GM19372 (cell line): ENCODE results near the gene NRIP1.

Experiments
- ATAC-seq: cut with Tn5 transposase; IDR thresholded peaks from one replicate; pipeline ENCODE4 v1.9.1; 2021; ENCODE audit warnings: mild to moderate bottlenecking, low read depth, moderate library complexity; ENCODE audit not compliant: unreplicated experiment

Gene NRIP1

DNA sequence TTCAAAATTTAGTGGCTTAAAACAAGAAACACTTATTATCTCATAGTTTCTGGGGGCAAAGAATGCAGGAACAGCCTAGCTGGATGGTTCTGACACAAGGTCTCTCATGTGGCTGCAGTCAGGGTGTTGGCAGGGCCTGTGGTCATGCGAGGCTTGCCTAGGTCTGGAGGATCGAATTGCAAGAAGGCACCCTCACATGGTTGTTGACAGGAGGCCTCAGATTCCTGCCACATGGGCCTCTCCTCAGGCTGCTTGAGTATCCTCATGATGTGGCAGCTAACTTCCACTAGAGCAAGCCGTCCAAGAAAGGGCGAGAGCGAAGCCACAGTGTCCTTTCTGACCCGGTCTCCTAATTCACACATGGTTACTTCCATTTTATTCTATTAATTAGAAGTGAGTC, 6.2 kb upstream of the NRIP1 start:
- ATAC-seq: no peak

GRCh38 chr21:15066123-15066575, 1.3 kb upstream of the NRIP1 start:
- no peak for ATAC-seq

- peak; percentile 23 for ATAC-seq
These were observed 757 bp upstream of the NRIP1 start for GRCh38 chr21:15065392-15066122.

DNA sequence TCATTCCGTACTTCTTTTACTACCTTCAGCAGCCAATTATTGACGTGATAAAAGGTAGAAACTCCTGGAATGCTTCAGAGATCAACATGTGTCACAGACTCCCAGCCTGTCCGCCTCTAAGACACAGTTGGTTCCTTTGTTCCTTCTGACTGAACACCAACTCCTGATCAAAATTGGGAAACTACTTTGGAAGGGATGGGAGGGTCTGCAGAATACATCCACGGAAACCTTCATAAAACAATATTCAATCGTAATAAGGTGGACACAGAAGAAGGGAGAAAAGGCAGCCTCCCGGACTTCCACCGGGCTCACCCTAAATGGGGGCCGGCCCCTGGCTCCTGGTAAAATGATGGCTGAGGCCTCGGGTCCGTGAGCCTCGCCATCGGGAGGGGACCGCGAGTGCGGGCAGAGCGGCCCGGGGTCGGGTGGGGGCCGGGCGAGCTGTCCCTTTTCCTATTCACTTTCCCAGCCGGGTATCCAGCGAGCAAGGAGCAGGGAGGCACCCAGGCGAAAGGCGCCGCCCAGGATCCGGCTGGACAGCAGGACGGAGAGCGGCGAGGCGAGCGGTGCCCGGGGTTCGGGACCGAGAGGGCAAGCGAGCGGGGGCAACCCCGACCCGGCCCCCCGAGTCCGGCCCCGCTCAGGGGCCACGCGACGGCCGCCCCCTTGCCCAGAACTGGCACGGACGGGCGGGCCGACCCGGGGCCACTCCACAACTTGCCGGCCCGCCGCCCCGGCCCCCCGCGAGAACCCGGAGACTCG, 805 bp downstream of the NRIP1 start:
- peak; percentile 4 for ATAC-seq

GRCh38 chr21:15063081-15063813, 1.6 kb downstream of the NRIP1 start:
- ATAC-seq: no peak

DNA sequence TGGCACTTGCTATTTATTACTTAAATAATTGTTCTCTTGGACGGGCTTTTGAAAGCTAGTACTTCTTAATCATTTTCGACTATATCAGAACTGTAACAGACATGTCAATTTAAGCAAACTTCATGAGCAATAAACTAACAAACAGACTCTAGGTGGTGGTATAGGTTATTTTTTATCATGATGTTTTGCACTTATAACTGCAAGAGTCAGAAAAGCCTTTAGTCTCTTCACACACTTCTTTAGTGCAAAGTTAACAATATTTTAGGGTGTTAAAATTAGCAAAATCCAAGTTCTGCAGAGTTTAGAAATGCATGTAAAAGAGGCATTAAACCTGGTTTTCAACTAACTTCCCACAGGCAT, 2.2 kb downstream of the NRIP1 start:
- no peak for ATAC-seq

GRCh38 chr21:15061747-15062605, 2.8 kb downstream of the NRIP1 start:
- no peak for ATAC-seq

DNA sequence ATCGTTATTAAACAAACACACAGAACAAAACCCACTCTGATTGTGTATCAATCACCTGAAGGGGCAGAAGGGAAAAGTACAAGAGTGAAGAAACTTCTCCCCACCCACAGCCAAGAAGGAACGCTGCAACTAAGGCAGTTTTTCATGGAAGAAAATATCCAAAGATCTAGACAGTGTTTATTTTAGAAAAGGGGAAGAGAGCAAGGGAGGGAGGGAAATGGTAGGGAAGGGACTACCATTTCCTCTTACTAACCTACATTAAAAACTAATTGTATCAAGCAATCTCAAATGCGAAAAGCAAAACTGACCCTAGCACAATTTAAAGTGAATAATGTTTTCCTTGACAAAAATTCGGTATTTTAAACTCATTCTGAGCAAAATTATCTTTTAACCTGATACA, 3.5 kb downstream of the NRIP1 start:
- ATAC-seq: no peak

DNA sequence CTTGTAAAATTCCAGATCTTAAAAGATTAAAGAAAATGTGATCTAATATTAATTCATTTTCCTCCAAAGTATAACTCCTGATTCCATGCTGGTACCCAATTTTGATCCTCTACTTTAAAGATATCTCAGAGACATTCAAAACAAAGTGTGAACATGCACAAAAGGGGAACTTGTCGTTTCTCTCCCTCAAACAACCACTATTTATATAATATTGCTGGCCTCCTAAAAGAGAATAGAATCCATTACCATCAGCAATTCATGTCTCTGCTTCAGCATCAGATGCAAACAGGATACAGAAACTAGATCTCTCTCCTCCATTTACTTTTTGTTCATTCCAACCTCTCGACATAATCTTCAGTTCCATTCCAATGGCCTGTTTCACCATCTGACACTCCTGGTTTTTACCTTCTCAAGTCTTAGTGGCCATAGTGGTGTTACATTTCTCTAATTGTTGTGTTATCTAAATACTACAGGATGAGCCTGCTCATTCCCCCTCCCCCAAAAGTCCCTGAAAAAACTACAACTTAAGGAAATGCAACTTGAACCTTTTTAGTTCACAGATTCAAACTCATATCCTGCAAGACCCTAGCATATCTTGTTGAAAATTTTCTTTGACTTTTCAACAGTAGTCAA, 4.1 kb downstream of the NRIP1 start:
- no peak for ATAC-seq

DNA sequence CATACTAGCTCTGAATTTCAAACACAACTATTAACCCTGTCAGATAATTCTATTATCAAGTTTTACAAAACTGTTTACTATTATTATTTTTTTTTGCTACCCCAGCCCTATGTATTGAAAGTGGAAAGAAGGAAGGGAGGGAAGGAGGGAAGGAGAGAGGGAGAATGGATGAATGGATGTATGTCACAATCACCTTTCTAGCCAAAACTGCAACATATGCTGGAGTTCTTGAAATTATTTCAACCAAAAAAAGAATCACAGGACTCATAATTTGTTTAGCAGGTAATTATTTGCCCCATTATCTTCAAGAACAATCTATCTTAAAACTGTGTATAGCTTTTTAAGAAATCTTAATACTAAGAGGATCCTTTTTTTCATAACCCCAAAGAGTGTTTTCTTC, 5.4 kb downstream of the NRIP1 start:
- no peak for ATAC-seq

GRCh38 chr21:15058854-15059263, 5.9 kb downstream of the NRIP1 start:
- no peak for ATAC-seq

- no peak for ATAC-seq
These were observed 7.5 kb downstream of the NRIP1 start for GRCh38 chr21:15057285-15057684.

- no peak for ATAC-seq
These were observed 10.1 kb downstream of the NRIP1 start for GRCh38 chr21:15054606-15055239.

DNA sequence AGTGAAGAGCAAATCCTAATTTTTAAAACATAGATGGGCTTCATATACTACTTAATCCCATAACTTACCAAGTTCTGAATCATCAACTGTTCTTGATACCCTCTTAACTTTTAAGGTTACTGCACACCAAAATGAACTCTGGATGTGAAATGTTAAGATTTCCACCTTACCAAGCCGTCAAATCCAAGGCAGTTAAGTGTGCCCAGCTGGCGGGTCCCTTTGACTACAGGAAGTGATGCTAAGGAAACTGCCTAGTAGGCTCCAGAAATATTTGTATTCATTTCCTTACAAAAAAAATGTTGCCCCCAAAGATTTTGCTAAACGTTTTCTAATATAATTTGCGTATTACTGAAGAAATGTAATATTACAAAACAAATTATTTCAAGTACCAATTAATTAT, 10.7 kb downstream of the NRIP1 start:
- no peak for ATAC-seq

GRCh38 chr21:15053500-15053899, 11.3 kb downstream of the NRIP1 start:
- ATAC-seq: no peak

DNA sequence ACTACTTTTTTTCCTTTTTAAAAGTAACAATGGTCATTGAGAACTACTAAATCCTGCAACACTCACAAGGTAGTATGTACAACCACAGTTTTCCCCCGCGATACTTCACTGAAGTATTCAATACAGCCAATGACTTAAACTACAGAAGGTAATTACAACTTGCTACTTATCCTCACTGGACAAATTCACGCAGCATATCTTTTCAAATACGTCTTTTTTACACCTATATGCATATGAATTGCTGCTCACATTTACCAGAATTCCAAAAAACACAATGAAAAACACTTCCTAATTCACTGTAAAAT, 12.4 kb downstream of the NRIP1 start:
- ATAC-seq: no peak

- no peak for ATAC-seq
These were observed 12.9 kb downstream of the NRIP1 start for GRCh38 chr21:15051644-15052458.

- no peak for ATAC-seq
These were observed 14.0 kb downstream of the NRIP1 start for GRCh38 chr21:15050568-15051377.
